K562 (cell line): ENCODE results near the gene CST6.

Experiments
- ADNP ChIP-seq: fragments of 200-800 bp; sonication (Bioruptor generic); IDR thresholded peaks from 2 replicates; pipeline ENCODE4 v1.6.1; 2016; ENCODE audit warnings: missing genetic modification characterization, missing compliant biosample characterization
- CTCF ChIP-seq, 3 experiments: IDR thresholded peaks in 2 of 3; conservative IDR thresholded peaks in 1 of 3; 2 replicates each; pipeline ENCODE4 v1.5.1; 2011 to 2012; ENCODE audit warnings: low read length in 3 of 3, mild to moderate bottlenecking in 3 of 3, control low read depth in 2 of 3, improper control_type of control experiment in 1 of 3, inconsistent platforms in 1 of 3, low read depth in 1 of 3, mixed read lengths in 1 of 3, moderate library complexity in 1 of 3; ENCODE audit not compliant: insufficient read depth in 2 of 3
- E2F3 ChIP-seq: fragments of 250-450 bp; sonication (Bioruptor Pico); IDR thresholded peaks from 2 replicates; pipeline ENCODE4 v1.4.0; 2020; ENCODE audit warnings: mild to moderate bottlenecking
- EP300 ChIP-seq: IDR thresholded peaks from 2 replicates; pipeline ENCODE4 v1.6.1; 2012; ENCODE audit warnings: low read length, improper control_type of control experiment
- IRF2 ChIP-seq: sonication (generic); formaldehyde crosslinking; IDR thresholded peaks from 2 replicates; pipeline ENCODE4 v1.8.1; 2022; ENCODE audit warnings: mild to moderate bottlenecking, missing genetic modification reagents
- MAFF ChIP-seq: IDR thresholded peaks from 2 replicates; pipeline ENCODE4 v1.6.1; 2012; ENCODE audit warnings: low read length, improper control_type of control experiment
- POLR2AphosphoS5 ChIP-seq: IDR thresholded peaks from 2 replicates; pipeline ENCODE4 v1.6.1; 2011; ENCODE audit warnings: mild to moderate bottlenecking, low read depth, low read length, moderate library complexity; ENCODE audit not compliant: control insufficient read depth, insufficient read depth
- RAD21 ChIP-seq, 2 experiments: fragments of 250-450 bp in 1 of 2; fragments of 450-650 bp in 1 of 2; sonication (Bioruptor Pico) in 1 of 2; formaldehyde crosslinking in 1 of 2; IDR thresholded peaks in 1 of 2; conservative IDR thresholded peaks in 1 of 2; 2 replicates each; pipeline versions ENCODE4 v1.4.0 to v1.8.0; 2020 to 2022; ENCODE audit warnings: mild to moderate bottlenecking in 2 of 2, moderate library complexity in 1 of 2
- SIN3A ChIP-seq, 2 experiments: fragments of 150-350 bp in 1 of 2; IDR thresholded peaks; 2 replicates each; pipeline ENCODE4 v1.6.1; 2011 to 2016; ENCODE audit warnings: borderline replicate concordance in 2 of 2, low read depth in 2 of 2, low read length in 2 of 2, mild to moderate bottlenecking in 2 of 2, moderate library complexity in 2 of 2; ENCODE audit not compliant: control insufficient read depth in 1 of 2
- SMC3 ChIP-seq: conservative IDR thresholded peaks from 2 replicates; pipeline ENCODE4 v1.6.1; 2011; ENCODE audit warnings: low read depth, low read length, improper control_type of control experiment; ENCODE audit not compliant: insufficient read depth
- ZNF347 ChIP-seq: fragments of 450-650 bp; formaldehyde crosslinking; IDR thresholded peaks from 2 replicates; pipeline ENCODE4 v1.4.0; 2020; ENCODE audit warnings: low read depth, mild to moderate bottlenecking, moderate library complexity
- TF ChIP-seq, protein P1 (sequence below): sonication (generic); formaldehyde crosslinking; IDR thresholded peaks from 2 replicates; pipeline ENCODE4 v1.8.1; 2022; ENCODE audit warnings: missing genetic modification reagents
- TF ChIP-seq, protein P2 (sequence below): fragments of 200-800 bp; sonication (Bioruptor generic); IDR thresholded peaks from 2 replicates; pipeline ENCODE4 v1.6.1; 2016; ENCODE audit warnings: missing genetic modification characterization, missing compliant biosample characterization

DNA sequence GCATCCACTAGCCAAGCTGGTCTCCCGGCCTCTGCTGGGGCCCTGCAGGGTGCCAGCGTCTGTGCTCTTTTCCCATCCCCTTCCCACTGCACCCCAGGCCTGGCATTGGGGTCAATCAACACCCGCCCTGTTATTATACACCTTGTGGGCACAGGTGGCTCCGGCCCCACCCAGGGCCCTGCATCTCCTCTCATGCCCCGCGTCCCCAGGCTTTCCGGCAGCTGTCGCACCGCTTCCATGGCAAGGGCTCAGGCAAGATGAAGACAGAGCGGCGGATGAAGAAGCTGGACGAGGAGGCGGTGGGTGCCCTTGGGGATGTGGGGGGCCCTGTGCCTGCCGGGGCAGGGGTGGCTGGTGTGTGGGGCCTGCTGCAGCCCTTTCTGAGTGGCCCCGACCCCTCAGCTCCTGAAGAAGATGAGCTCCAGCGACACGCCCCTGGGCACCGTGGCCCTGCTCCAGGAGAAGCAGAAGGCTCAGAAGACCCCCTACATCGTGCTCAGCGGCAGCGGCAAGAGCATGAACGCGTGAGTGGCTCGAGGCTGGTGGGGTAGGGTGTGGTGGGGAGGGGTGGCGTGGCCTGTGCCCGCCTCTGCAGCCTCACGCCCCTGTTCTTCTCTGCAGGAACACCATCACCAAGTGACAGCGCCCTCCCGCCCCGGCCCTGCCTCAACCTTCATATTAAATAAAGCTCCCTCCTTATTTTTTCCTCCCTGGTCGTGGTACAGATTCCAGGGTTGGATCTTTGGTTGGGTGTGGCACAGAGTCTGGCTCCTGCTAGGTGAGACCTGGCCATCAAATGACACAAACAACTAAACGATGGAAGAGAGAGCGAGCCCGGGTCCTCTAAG lies 33.2 kb upstream of the CST6 start:
- TF ChIP-seq E2F3 (CRISPR knock-in tag) (no peak), EP300 (no peak), SIN3A (IDR thresholded peaks at IDR 0.05; ENCODE audit: borderline replicate concordance in 2 of 2, control insufficient read depth in 1 of 2, low read depth in 2 of 2, low read length in 2 of 2) (no peak), ADNP (tag) (no peak), MAFF (no peak), ZNF347 (CRISPR knock-in tag) (no peak), RAD21 (CRISPR knock-in tag; conservative IDR thresholded peaks at IDR 0.05 in 1 of 2, IDR thresholded peaks at IDR 0.05 in 1 of 2) (no peak), SMC3 (no peak), CTCF (IDR thresholded peaks at IDR 0.05 in 2 of 3, conservative IDR thresholded peaks at IDR 0.05 in 1 of 3; ENCODE audit: insufficient read depth in 2 of 3, low read depth in 1 of 3, low read length in 3 of 3) (no peak), IRF2 (CRISPR knock-in tag) (no peak), POLR2AphosphoS5 (0 out of 2 replicates have a peak, but pooled peaks have one; percentile 7)
- TF ChIP-seq, protein P1, sequence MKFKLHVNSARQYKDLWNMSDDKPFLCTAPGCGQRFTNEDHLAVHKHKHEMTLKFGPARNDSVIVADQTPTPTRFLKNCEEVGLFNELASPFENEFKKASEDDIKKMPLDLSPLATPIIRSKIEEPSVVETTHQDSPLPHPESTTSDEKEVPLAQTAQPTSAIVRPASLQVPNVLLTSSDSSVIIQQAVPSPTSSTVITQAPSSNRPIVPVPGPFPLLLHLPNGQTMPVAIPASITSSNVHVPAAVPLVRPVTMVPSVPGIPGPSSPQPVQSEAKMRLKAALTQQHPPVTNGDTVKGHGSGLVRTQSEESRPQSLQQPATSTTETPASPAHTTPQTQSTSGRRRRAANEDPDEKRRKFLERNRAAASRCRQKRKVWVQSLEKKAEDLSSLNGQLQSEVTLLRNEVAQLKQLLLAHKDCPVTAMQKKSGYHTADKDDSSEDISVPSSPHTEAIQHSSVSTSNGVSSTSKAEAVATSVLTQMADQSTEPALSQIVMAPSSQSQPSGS = no peak
- TF ChIP-seq, protein P2, sequence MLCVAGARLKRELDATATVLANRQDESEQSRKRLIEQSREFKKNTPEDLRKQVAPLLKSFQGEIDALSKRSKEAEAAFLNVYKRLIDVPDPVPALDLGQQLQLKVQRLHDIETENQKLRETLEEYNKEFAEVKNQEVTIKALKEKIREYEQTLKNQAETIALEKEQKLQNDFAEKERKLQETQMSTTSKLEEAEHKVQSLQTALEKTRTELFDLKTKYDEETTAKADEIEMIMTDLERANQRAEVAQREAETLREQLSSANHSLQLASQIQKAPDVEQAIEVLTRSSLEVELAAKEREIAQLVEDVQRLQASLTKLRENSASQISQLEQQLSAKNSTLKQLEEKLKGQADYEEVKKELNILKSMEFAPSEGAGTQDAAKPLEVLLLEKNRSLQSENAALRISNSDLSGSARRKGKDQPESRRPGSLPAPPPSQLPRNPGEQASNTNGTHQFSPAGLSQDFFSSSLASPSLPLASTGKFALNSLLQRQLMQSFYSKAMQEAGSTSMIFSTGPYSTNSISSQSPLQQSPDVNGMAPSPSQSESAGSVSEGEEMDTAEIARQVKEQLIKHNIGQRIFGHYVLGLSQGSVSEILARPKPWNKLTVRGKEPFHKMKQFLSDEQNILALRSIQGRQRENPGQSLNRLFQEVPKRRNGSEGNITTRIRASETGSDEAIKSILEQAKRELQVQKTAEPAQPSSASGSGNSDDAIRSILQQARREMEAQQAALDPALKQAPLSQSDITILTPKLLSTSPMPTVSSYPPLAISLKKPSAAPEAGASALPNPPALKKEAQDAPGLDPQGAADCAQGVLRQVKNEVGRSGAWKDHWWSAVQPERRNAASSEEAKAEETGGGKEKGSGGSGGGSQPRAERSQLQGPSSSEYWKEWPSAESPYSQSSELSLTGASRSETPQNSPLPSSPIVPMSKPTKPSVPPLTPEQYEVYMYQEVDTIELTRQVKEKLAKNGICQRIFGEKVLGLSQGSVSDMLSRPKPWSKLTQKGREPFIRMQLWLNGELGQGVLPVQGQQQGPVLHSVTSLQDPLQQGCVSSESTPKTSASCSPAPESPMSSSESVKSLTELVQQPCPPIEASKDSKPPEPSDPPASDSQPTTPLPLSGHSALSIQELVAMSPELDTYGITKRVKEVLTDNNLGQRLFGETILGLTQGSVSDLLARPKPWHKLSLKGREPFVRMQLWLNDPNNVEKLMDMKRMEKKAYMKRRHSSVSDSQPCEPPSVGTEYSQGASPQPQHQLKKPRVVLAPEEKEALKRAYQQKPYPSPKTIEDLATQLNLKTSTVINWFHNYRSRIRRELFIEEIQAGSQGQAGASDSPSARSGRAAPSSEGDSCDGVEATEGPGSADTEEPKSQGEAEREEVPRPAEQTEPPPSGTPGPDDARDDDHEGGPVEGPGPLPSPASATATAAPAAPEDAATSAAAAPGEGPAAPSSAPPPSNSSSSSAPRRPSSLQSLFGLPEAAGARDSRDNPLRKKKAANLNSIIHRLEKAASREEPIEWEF (CRISPR knock-in tag) = no peak
